NCI-H345 (cell line): ENCODE results near the gene ST3GAL5.
"Not testable (repeated sequence)": the region's sequence is repeated elsewhere in the genome, so short reads cannot be mapped to it uniquely, and the experiment has no call there.

Experiments
- DNase-seq: peaks from one replicate; lab custom pipeline; 2025; lab: John Stamatoyannopoulos, UW

The ST3GAL5 gene

GRCh38 chr2:85888684-85889626 is at the start of gene ST3GAL5:
TSS of gene ST3GAL5 (minus strand) at chr2:85888990. CDS start at chr2:85888905, 85 bp downstream.
- DNase-seq: peak; percentile 92

- DNase-seq: no peak
Measured at GRCh38 chr2:85938456-85938855, 49.7 kb upstream of the ST3GAL5 start.

GRCh38 chr2:85937069-85937439 is 48.3 kb upstream of the ST3GAL5 start:
- DNase-seq: no peak

GRCh38 chr2:85936421-85937068 is 47.8 kb upstream of the ST3GAL5 start:
- DNase-seq: no peak

- no peak for DNase-seq
Measured at GRCh38 chr2:85935746-85936208, 47.0 kb upstream of the ST3GAL5 start.

- no peak for DNase-seq
Measured at GRCh38 chr2:85935170-85935745, 46.5 kb upstream of the ST3GAL5 start.

- no peak for DNase-seq
Measured at GRCh38 chr2:85933753-85934594, 45.2 kb upstream of the ST3GAL5 start.

GRCh38 chr2:85931151-85931550 is 42.4 kb upstream of the ST3GAL5 start:
- DNase-seq: not testable (repeated sequence)

- no peak for DNase-seq
Measured at GRCh38 chr2:85930129-85931124, 41.6 kb upstream of the ST3GAL5 start.

- DNase-seq: no peak
Measured at GRCh38 chr2:85929096-85930050, 40.6 kb upstream of the ST3GAL5 start.

- DNase-seq: no peak
Measured at GRCh38 chr2:85926931-85927661, 38.3 kb upstream of the ST3GAL5 start.

- DNase-seq: no peak
Measured at GRCh38 chr2:85926526-85926925, 37.7 kb upstream of the ST3GAL5 start.

- DNase-seq: no peak
Measured at GRCh38 chr2:85925216-85925671, 36.5 kb upstream of the ST3GAL5 start.

- no peak for DNase-seq
Measured at GRCh38 chr2:85924522-85924921, 35.7 kb upstream of the ST3GAL5 start.

- no peak for DNase-seq
Measured at GRCh38 chr2:85922199-85922598, 33.4 kb upstream of the ST3GAL5 start.

GRCh38 chr2:85921659-85922058 is 32.9 kb upstream of the ST3GAL5 start:
- no peak for DNase-seq

- DNase-seq: no peak
Measured at GRCh38 chr2:85920810-85921545, 32.2 kb upstream of the ST3GAL5 start.
